Measurements from ENCODE around the gene CSF2. TPM values are rescaled to one million over a fixed set of nuclear protein-coding genes. Genes with fewer than 3 reads are reported as not detected.
A peak's percentile ranks its signal among the peaks of the same experiment; 100 is the strongest.

Gene CSF2
- not detected for total RNA-seq

DNA sequence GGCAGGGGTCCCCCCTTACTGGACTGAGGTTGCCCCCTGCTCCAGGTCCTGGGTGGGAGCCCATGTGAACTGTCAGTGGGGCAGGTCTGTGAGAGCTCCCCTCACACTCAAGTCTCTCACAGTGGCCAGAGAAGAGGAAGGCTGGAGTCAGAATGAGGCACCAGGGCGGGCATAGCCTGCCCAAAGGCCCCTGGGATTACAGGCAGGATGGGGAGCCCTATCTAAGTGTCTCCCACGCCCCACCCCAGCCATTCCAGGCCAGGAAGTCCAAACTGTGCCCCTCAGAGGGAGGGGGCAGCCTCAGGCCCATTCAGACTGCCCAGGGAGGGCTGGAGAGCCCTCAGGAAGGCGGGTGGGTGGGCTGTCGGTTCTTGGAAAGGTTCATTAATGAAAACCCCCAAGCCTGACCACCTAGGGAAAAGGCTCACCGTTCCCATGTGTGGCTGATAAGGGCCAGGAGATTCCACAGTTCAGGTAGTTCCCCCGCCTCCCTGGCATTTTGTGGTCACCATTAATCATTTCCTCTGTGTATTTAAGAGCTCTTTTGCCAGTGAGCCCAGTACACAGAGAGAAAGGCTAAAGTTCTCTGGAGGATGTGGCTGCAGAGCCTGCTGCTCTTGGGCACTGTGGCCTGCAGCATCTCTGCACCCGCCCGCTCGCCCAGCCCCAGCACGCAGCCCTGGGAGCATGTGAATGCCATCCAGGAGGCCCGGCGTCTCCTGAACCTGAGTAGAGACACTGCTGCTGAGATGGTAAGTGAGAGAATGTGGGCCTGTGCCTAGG is at the start of gene CSF2:
Gene CSF2, plus strand, starts transcription at position 559 of the 783 bp plus-strand sequence. Its CDS starts 35 bp downstream, at position 594.
- DNase-seq (ENCODE audit: low read depth in 2 of 3, low spot score in 2 of 3), result no peak

DNA sequence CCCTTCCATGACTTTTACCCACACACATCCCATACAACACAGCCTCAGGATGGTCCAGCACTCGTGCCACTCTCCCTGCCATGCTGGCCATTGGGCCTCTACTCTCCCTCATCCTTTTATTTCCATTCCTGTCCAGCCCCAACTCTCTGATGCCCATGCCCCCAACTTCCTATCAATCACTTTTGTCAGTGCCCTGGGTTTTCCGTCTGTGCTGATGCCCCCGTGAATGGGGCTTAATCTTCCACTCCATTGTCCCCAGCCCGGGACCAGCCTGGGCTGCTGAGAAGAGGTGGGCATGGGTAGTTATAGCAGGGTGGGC is 49.5 kb upstream of the CSF2 start:
- no peak for DNase-seq (ENCODE audit: low read depth in 2 of 3, low spot score in 2 of 3)

DNA sequence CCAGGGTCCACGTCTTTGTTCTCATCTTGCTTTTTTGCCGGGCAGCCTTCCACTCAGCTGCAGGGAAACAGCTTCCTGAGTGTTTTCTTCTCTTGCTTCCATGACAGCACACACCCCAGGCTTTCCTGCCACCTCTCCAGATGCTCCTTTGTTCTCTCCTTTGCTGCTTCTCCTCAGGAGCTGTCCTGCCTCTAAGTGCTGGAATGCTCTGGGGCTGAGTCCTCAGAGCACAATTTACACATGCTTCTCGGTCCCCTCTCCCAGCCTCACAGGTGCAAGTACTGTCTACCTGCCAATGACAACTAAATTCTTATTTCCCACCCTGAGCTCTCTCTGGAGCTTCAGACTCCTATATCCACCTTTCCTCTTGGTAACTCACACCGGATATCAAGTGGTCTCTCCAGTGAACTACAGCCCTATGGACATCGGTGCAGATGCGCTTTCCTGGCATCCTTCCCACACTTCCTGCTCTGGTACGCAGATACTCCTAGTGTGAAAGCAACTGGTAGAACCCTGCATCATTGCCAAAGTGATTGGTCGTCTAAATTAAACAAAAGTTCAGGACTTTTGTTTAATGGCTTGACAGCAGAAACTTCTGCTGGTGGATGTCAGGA is 48.7 kb upstream of the CSF2 start:
- DNase-seq (ENCODE audit: low read depth in 2 of 3, low spot score in 2 of 3), result no peak

DNA sequence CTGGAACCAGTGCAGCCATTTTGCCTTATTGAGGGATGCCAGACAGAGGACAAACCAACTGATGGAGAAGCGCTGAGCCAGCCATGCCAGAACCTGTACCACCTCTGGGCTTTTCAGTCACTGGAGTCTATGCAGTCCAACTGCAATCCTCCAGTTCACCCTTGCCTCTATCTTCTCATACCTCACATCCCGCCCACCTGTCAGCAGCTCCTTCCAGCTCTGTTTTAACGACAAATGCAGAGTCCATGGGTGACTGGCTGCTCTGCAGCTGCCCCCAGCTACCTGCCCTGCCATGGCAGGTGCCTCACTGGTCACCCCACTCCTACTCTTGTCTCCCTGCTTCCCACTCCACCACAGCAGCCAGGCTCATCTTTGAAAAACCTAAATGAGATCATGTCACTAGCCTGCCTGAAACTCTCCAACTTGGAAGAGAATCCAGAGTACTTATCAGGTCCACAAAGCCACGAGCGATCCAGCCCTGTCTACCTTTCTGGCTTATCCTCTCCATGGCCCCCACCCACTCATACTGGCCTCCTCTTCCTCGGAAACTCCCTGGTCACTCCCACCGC is 48.1 kb upstream of the CSF2 start:
- DNase-seq (ENCODE audit: low read depth in 2 of 3, low spot score in 2 of 3), result no peak

DNA sequence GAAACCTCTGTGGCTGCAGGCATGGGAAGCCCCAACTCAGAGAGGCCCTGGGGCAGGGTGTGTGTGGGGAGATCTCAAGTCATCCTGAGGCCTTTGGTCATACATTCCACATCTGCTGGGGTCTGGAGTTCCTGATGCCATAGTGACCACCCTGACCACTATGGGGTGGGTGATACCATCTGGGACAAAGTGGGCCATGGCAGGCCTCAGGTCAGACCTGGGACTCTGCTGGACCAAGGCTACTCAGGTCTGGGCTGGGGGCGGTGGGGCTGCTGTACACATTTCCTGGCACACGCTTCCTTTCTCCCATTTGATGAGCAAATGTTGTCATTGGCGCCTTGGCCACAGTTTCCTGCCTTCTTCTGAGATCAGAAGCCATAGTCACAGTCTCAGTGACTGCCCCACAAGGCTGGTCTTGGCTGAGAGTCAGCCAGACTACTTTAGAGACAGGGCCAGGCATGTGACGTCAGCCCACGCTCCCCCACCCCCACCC is 47.0 kb upstream of the CSF2 start:
- no peak for DNase-seq (ENCODE audit: low read depth in 2 of 3, low spot score in 2 of 3)

DNA sequence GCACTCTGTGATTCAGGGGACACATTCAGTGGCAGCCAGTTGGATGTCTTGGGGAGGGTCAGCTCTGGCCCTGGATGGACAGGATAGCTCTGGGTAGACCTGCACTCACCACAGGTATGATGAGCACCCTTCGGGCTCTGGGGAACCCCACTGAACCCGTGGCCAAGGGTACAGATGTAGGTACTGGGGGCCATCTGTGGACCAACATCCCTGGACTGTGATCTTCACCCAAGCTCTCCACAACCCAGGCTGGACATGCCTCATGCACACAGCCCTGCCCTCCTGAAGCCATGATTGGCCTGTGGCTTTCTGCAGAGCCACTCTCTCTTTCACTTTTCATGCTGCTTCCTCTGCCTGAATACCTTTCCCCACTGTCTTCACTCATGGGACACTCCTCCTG is 46.6 kb upstream of the CSF2 start:
- DNase-seq (ENCODE audit: low read depth in 2 of 3, low spot score in 2 of 3), result no peak

DNA sequence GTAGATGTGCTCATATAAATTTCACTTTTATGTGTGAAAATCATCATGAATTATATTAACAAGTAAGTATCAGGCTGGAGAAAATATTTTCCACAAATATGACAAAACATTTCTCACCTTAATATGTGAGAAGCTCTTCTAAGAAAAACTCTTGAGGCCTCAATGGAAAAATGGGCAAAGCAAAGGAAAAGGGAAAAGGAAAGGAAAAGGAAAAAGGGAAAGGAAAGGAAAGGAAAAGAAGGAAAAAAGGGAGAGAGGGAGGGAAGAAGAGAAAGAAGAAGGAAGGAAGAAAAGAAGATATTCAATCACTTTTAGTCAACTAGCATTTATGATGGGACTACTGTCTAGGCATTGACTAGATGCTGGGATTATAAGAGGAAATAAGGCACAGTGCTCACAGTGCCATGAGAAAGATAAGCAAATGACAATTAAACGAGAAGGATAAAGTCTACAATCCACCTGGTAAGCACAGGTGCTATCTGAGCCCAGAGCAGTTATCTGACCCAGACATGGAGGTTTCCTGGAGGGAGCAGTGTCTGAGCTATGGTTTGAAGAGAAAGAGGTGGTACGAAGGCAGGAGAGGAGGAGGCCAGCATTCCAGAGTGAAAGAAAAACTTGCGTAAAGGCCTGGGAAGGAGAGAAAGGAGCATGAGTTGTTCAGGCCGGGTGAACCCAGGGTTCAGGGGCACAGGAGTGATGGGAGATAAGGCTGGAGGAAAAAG is 43.8 kb upstream of the CSF2 start:
- DNase-seq (ENCODE audit: low read depth in 2 of 3, low spot score in 2 of 3), result no peak

DNA sequence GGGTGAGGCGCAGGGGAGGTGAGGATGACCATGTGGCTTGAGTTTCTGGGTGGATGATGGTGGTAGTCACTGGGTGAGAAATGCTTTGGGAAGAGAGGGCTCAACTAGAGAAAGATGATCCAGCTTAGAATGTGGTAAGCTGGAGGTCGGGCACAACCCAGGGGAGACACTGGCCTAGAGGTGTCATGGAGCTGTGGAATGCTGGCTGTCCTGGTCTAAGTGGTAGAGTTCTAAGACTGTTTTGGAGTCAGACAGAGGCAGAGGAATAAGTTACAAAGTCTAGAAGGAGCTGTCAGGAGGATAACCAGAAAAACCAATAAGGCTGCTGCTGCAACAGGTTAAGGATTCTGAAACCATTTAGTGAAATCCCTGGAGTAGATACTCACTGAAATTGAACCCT is 43.0 kb upstream of the CSF2 start:
- no peak for DNase-seq (ENCODE audit: low read depth in 2 of 3, low spot score in 2 of 3)

DNA sequence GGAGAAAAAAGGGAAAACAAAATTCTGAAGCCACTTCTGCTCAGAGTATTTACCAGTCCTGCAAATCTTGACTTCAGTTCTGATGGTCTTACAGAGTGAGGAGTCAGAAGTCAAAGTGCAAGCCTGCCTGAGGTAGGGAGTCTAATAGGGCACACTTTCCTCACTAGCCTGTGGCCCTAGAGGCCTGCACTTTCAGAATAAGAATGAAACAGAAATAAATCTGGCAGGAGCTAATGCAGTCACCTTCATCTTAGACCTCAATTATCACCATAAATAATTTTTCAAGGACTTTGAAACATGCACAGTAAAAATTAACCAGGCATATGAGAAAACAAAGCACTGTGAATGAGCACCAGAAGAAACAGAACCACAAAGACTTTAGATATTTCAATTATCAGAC is 41.4 kb upstream of the CSF2 start:
- DNase-seq (ENCODE audit: low read depth in 2 of 3, low spot score in 2 of 3), result no peak

DNA sequence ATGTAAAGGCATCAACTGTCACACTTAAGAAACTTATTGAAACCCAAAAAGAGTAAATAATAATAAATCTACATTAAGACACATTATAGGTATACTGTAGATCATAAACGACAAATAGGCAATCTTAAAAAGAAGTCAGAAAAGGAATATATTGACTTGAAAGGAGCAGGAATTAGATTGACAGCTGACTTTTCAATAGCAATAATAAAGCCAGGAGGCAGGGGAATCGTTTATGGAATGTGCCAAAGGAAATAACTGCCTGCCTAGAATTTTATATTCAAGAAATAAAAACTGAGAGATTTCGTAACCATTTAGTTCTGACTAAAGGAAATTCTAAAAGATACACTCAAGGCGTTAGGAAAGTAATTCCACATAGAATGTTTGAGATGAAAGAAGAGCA is 40.5 kb upstream of the CSF2 start:
- no peak for DNase-seq (ENCODE audit: low read depth in 2 of 3, low spot score in 2 of 3)

DNA sequence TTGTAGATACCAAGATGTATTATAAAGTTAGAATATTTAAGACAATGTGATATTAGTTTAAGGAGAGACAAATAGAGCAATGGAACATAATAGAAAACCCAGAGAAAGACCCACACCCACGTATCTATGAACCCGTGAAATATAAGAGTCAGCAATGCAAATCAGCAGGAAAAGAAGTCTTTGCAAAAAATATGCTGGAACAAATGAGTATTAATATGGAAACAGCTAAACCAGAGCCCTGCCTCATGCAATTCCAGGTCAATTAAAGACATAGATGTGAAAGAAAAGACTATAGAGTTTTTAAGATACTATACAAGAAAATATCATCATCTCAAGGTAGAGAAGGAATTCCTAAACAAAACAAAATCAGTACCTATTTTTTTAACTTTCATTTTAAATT is 36.2 kb upstream of the CSF2 start:
- DNase-seq (ENCODE audit: low read depth in 2 of 3, low spot score in 2 of 3), result no peak

DNA sequence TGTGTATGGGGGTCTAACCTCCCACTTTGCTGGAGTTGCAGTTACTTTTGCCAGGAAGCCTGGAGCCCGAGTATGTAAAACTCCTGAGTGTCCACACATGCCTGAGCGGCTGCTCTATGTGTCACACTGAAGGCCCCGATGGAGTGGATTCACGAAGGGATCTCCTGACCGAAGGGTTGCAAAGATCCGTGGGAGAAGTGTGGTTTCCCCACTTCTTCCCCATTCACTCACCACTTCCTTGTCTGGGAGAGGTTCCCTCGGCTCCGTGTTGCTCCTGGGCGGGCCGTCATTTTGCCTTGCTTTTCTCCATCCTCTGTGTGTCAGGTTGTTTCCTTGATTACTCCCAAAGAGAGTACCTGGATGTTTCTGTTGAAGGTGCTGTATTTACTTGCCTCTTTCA is 29.4 kb upstream of the CSF2 start:
- no peak for DNase-seq (ENCODE audit: low read depth in 2 of 3, low spot score in 2 of 3)

DNA sequence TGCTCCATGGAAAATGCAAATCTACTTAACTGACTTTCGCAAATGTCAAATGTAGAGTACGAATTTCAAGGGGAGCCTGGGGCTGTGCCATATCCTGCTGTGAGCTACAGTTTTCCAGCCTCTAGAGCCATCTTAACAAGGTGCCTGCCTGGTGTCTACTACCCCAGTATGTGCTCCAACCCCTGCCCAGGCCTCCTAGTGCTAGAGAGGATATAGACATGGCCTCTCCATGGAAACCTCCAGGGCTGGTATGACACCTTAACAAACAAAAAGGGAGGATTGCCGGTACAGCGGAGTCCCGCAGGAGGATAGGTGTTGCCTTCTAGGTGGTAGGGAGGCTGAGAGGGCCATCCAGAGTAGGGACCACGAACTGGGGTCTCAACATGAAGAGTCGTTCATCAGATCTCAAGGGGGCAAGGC is 26.7 kb upstream of the CSF2 start:
- DNase-seq (ENCODE audit: low read depth in 2 of 3, low spot score in 2 of 3), result no peak

DNA sequence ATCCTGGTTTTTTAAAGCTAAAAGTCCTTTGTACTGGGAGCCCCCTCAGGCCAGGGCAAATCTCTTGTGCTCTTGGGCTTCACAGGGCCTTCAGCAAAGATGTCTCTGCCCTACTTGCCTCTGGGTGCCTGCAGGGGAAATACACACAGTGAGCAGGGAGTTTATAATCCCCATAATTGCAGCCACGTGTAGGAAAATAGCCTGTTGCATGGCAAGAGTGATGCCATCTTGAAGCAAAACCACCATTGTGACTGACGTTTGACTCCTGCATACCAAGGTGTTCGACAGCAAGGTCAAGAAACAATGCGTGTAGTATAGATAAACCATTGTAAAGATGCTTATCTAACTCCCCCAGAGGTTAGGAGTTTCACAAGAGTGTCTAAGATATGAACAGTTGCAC is 24.5 kb upstream of the CSF2 start:
- no peak for DNase-seq (ENCODE audit: low read depth in 2 of 3, low spot score in 2 of 3)

DNA sequence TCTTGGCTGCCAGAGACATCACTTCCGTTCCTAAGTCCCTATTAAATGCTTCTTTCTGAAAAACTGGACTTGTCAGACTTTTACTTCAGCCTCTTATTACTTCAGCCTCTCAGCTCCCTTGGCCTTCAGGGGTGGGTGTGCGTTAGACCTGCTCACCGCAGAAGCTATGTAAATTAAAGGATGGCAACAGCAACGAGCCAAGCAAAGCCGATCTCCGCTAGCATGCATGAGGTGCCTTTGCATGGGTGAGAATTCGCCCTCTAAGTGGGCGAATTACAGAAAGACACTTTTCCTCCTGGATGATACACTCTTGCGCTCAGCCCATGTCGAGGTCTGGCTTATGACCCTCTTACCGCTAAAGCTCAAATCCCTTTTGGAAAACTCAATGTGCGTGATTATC is 24.0 kb upstream of the CSF2 start:
- DNase-seq (ENCODE audit: low read depth in 2 of 3, low spot score in 2 of 3), result no peak

DNA sequence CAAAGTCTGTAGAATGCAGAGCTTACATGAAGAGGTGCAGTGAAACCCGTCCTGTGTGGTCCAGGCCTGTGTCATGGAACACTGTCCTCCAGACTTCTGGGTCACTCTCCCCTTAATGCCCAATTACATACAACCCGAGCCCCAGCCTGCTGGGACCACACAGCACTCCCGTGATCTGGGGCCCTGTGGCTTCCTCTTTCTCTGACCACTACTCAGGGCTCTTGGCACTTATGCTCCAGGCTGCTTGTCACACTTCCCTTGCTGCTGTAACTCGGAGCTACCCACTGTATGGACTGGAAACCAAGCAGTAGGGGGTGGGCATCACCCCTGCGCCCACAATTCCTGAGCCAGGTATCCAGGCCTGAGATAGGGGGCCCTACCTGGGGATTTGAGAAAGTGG is 23.5 kb upstream of the CSF2 start:
- peak in 2 of 3 donors; percentile 42 to 79 for DNase-seq (ENCODE audit: low read depth in 2 of 3, low spot score in 2 of 3)

DNA sequence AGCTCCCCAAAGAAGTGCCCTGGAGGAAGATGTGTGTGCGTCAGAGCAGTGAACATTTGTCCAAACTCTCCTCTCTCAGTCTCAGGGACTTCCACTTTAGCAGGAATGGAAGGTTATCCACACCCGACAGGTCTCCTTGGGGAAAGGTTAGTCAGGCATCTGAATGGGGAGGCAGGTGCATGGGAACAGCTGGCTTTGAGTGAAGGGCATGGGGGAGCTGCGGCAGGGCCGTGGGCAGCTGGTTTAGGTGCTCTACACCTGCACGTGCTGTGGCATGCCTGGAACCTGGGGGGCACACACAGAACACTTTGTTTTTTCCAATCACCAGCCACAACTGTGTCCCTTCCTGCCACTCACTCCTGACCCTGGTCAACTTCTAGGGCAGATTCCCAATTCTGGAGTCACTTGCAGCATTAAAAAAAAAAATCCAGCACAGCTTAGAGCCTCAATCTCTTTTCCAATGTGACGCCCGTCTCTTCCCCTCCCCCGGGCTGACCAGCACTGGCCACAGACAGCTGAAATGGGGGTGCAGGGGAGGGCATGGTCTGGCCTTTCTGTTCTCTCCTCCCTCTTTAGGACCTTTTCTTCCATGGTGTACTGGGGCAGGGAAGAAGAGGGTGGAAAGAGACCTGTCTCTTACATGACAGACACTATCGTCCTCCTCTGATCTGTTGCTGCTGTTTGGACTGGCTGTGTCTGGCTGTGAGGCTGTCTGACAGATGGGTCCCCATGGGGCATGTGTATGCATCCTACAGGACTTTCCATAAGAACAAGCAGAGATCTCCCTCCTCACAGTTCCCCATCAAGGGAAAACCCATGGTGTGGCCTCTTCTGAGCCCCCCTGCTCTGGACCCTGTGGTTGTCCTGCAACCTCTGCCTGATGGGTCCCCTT is 22.7 kb upstream of the CSF2 start:
- DNase-seq (ENCODE audit: low read depth in 2 of 3, low spot score in 2 of 3), result no peak

DNA sequence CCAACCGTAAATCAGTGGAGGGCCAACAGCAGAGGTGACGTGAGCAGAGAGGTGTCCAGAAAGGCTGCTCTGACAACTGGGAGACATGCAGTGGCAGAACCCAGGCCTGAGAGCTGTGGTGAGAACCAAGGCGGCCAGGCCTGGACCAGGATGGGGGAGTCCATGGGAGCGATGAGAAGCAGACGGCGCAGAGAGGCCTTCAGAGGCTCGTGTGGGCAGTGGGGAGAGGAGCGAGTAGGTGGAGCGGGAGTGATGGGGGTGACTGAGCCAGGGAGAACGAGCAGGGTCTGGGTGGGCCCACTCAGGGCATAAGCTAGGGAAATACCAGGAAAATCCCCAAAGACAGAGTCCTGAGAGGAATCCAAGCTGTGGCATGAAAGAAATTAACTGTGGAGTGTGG is 21.1 kb upstream of the CSF2 start:
- no peak for DNase-seq (ENCODE audit: low read depth in 2 of 3, low spot score in 2 of 3)

DNA sequence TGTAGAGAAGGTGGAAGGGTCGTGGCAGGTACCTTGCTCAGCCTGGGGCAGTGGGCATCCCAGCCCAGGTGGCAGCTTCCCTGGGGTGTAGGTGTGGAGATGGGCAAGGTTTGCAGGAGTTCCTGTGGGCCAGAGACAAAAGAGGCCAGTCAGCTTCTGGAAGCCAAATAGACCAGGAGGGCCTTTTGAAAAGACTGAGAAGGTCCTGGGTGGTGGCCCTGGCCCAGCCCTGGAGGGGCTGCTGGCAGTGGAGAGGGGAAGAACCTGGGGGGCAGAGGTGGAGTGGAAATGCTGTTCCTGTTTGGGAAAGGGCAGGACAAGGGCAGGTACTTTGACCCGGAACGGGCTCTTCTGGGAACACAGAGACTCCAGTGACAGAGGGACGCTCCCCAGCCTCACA is 20.1 kb upstream of the CSF2 start:
- DNase-seq (ENCODE audit: low read depth in 2 of 3, low spot score in 2 of 3), result no peak

DNA sequence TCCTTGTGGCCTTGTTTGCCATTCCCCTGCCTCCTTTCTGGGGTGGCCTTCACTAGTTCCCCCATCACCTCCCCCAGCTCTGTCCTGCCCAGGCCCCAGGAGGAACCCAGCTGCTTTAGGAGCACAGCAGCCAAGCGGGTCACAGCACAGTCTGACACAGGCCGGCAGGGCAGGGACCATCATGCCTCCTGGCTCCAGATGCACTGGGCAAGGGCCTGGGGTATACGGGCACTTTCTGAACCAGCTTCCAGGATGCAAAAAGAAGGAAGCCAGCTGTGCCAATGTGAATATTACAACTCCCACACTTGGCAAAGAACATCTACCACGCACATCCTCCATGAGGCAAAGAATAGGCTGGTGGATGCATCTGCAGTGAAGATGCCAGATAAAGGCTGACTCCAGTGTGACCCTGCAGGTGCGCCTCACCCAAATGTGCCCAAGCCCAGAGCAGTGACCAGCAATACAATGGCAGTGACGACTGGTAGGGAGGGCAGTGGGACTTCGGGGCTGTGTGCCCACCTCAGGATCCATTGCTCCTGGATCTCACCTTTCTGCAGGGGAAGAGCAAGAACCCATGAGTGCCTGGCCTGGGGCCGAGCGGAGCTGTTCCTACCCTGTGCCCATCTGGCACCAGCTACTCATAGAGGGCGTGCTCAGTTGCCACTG is 19.4 kb upstream of the CSF2 start:
- no peak for DNase-seq (ENCODE audit: low read depth in 2 of 3, low spot score in 2 of 3)

Data from hematopoietic multipotent progenitor cell (in vitro differentiated cells).